Suprapubic skin (tissue), 4 donors: Measurements from ENCODE around the gene IQSEC1. TPM values are rescaled to one million over a fixed set of nuclear protein-coding genes. Genes with fewer than 3 reads are reported as not detected.

ENCODE experiments used
- DNase-seq, 2 donors: peaks; one replicate each; pipeline ENCODE4 v3.0.0-alpha.2; 2019; ENCODE audit warnings: low spot score in 2 of 2
- H3K27ac ChIP-seq: fragments of 200-600 bp; sonication (generic); one replicate; pipeline ENCODE4 v1.5.1; 2019
- H3K27me3 ChIP-seq: fragments of 200-600 bp; sonication (generic); one replicate; pipeline ENCODE4 v1.5.1; 2019
- H3K36me3 ChIP-seq: fragments of 200-600 bp; sonication (generic); one replicate; pipeline ENCODE4 v1.5.1; 2019
- H3K4me1 ChIP-seq: fragments of 200-600 bp; sonication (generic); one replicate; pipeline ENCODE4 v1.5.1; 2019
- H3K4me3 ChIP-seq: fragments of 200-600 bp; sonication (generic); one replicate; pipeline ENCODE4 v1.5.1; 2019; ENCODE audit warnings: mild to moderate bottlenecking
- H3K9me3 ChIP-seq: fragments of 200-600 bp; sonication (generic); one replicate; pipeline ENCODE4 v1.5.1; 2019
- CTCF ChIP-seq, 2 donors: fragments of 200-600 bp in 1 of 2; fragments of 450-650 bp in 1 of 2; sonication (generic) in 1 of 2; IDR thresholded peaks; one replicate each; pipeline ENCODE4 v1.5.1; 2016 to 2019; ENCODE audit warnings: antibody characterized with exemption in 2 of 2, mild to moderate bottlenecking in 1 of 2, moderate library complexity in 1 of 2
- EP300 ChIP-seq: sonication (generic); formaldehyde crosslinking; IDR thresholded peaks from one replicate; pipeline ENCODE4 v1.6.1; 2017; ENCODE audit warnings: antibody characterized with exemption
- POLR2A ChIP-seq, 2 donors: fragments of 450-650 bp; IDR thresholded peaks; one replicate each; pipeline ENCODE4 v1.6.1; 2017; ENCODE audit warnings: antibody characterized with exemption in 2 of 2, mild to moderate bottlenecking in 2 of 2, moderate library complexity in 2 of 2
- POLR2AphosphoS5 ChIP-seq, 3 donors: sonication (generic); formaldehyde crosslinking; IDR thresholded peaks; one replicate each; pipeline ENCODE4 v1.6.1; 2017; ENCODE audit warnings: antibody characterized with exemption in 3 of 3
- WGBS: methylation state at CpG from one replicate; pipeline ENCODE4 v1.1.5; 2018; 5-methylcytosine and 5-hydroxymethylcytosine counted together
- total RNA-seq, 4 donors: library from RNA; depleted of rRNA; stranded (reverse); fragments of >200 nt; gene quantifications; one replicate each; pipeline ENCODE4 v1.1.0, GENCODE V29; 2016

IQSEC1 gene
- total RNA-seq, 4 donors from 2014 or later = 26.7 to 52.4 (median 35.5) TPM

- Histone ChIP-seq H3K36me3 (no peaks in the 10 kb centered on the region), H3K9me3 (no peaks in the 10 kb centered on the region), H3K27me3 (no peaks in the 10 kb centered on the region), H3K4me3 (no peak overlapping the region), H3K4me1 (peaks cover 2% of the 10 kb centered on the region), H3K27ac (no peak overlapping the region)
- DNase-seq = no peak
- WGBS = 92% methylated on average over 5 of the region's 5 CpGs
- TF ChIP-seq POLR2AphosphoS5 (IDR thresholded peaks at IDR 0.05) (no peak), EP300 (no peak), POLR2A (IDR thresholded peaks at IDR 0.05) (no peak), CTCF (IDR thresholded peaks at IDR 0.05) (no peak)
Measured at GRCh38 chr3:12987602-12988001, 85.6 kb downstream of the IQSEC1 start.

GRCh38 chr3:12986986-12987385 is 86.2 kb downstream of the IQSEC1 start:
- H3K4me3 ChIP-seq = no peak overlapping the region
- peak in 1 of 2 donors; percentile 55 for DNase-seq
- H3K27ac ChIP-seq = no peak overlapping the region
- H3K4me1 ChIP-seq = no peaks in the 10 kb centered on the region
- H3K9me3 ChIP-seq = no peaks in the 10 kb centered on the region
- H3K27me3 ChIP-seq = no peaks in the 10 kb centered on the region
- 90% methylated on average over 12 of the region's 15 CpGs for WGBS
- no peak for TF ChIP-seq POLR2A (IDR thresholded peaks at IDR 0.05)
- no peak for TF ChIP-seq EP300
- no peak for TF ChIP-seq POLR2AphosphoS5 (IDR thresholded peaks at IDR 0.05)
- TF ChIP-seq CTCF (IDR thresholded peaks at IDR 0.05) = no peak
- no peaks in the 10 kb centered on the region for H3K36me3 ChIP-seq

GRCh38 chr3:12986521-12986920 is 86.7 kb downstream of the IQSEC1 start:
- WGBS = 95% methylated on average over 7 of the region's 11 CpGs
- DNase-seq = peak in 1 of 2 donors; percentile 56
- no peaks in the 10 kb centered on the region for H3K36me3 ChIP-seq
- no peak overlapping the region for H3K27ac ChIP-seq
- no peaks in the 10 kb centered on the region for H3K9me3 ChIP-seq
- H3K4me1 ChIP-seq = no peaks in the 10 kb centered on the region
- H3K4me3 ChIP-seq = no peak overlapping the region
- H3K27me3 ChIP-seq = no peaks in the 10 kb centered on the region
- TF ChIP-seq CTCF (IDR thresholded peaks at IDR 0.05) (no peak), POLR2AphosphoS5 (IDR thresholded peaks at IDR 0.05) (no peak), POLR2A (IDR thresholded peaks at IDR 0.05) (no peak), EP300 (no peak)

- Histone ChIP-seq H3K36me3 (no peaks in the 10 kb centered on the region), H3K27ac (no peak overlapping the region), H3K9me3 (no peaks in the 10 kb centered on the region), H3K4me1 (no peaks in the 10 kb centered on the region), H3K27me3 (no peaks in the 10 kb centered on the region), H3K4me3 (no peak overlapping the region)
- no peak for DNase-seq
- WGBS = 88% methylated on average over 7 of the region's 8 CpGs
- no peak for TF ChIP-seq CTCF (IDR thresholded peaks at IDR 0.05)
- no peak for TF ChIP-seq POLR2A (IDR thresholded peaks at IDR 0.05)
- no peak for TF ChIP-seq EP300
- no peak for TF ChIP-seq POLR2AphosphoS5 (IDR thresholded peaks at IDR 0.05)
Measured at GRCh38 chr3:12986031-12986430, 87.2 kb downstream of the IQSEC1 start.

- Histone ChIP-seq H3K36me3 (no peaks in the 10 kb centered on the region), H3K27me3 (no peaks in the 10 kb centered on the region), H3K9me3 (no peaks in the 10 kb centered on the region), H3K4me1 (no peaks in the 10 kb centered on the region), H3K27ac (no peak overlapping the region), H3K4me3 (no peak overlapping the region)
- no peak for TF ChIP-seq EP300
- no peak for TF ChIP-seq CTCF (IDR thresholded peaks at IDR 0.05)
- no peak for TF ChIP-seq POLR2A (IDR thresholded peaks at IDR 0.05)
- no peak for TF ChIP-seq POLR2AphosphoS5 (IDR thresholded peaks at IDR 0.05)
- no peak for DNase-seq
- 80% methylated on average over 4 of the region's 6 CpGs for WGBS
Measured at GRCh38 chr3:12985148-12985547, 88.1 kb downstream of the IQSEC1 start.
